Loucy (cell line): Measurements from ENCODE around the gene EIF4ENIF1.

Experiments
- CTCF ChIP-seq: fragments of 200-600 bp; sonication (generic); conservative IDR thresholded peaks from 2 replicates; pipeline ENCODE4 v1.5.1; 2014; ENCODE audit warnings: mild to moderate bottlenecking, antibody characterized with exemption, low read length
- EZH2phosphoT487 ChIP-seq: fragments of 200-600 bp; IDR thresholded peaks from 2 replicates; pipeline ENCODE4 v1.6.1; 2018; ENCODE audit warnings: antibody characterized with exemption, mild to moderate bottlenecking, moderate library complexity, borderline replicate concordance

GRCh38 chr22:31530823-31531195 lies 41.2 kb upstream of the EIF4ENIF1 start:
- TF ChIP-seq CTCF (no peak), EZH2phosphoT487 (no peak)
